Renal pelvis (tissue), 4 donors: ENCODE measurements around the gene CMC1. TPM values are rescaled to one million over a fixed set of nuclear protein-coding genes. Genes with fewer than 3 reads are reported as not detected.

Source experiments
- DNase-seq: peaks from one replicate; pipeline ENCODE4 v3.0.0-alpha.2; 2013
- polyA plus RNA-seq, 3 donors: library from polyadenylated mRNA; unstranded; fragments of 120-200 nt; gene quantifications; one replicate each; pipeline ENCODE4 v1.2.1, GENCODE V29; 2013; ENCODE audit not compliant: insufficient read length in 3 of 3

Gene CMC1
- polyA plus RNA-seq, 3 donors, result 28.0 to 32.8 (median 31.9) TPM

- DNase-seq, result no peak
Observed at GRCh38 chr3:28294667-28295413, 53.4 kb downstream of the CMC1 start.

- peak; percentile 8 for DNase-seq
Observed at GRCh38 chr3:28295898-28296490, 54.6 kb downstream of the CMC1 start.

GRCh38 chr3:28299705-28300104, 58.3 kb downstream of the CMC1 start:
- DNase-seq, result no peak

DNA sequence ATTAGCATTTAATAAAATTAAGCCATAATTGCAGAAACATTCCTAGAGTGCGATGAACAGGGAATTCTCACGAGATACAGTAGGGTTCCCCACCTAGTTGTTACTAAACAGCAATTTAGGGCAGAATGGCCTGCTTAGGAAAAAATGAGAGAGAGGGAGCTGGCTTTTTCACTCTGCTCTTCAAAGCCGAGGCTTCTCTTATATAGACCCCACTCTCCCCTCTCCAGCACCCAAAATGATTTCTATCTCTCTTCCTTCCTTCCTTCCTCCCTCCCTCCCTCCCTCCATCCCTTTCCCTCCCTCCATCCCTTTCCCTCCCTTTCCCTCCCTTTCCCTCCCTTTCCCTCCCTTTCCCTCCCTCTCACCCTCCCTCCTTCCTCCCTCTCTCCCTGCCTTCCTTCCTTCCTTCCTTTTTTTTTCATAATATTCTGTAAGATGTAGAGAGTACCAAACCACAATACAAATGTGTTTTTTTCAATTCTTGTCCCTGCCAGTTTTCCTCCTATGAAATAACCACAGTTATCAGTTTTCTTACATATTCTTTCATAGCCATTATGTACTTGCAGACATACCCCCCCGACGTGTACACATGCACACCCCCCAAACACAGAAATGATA, 59.0 kb downstream of the CMC1 start:
- DNase-seq, result no peak

DNA sequence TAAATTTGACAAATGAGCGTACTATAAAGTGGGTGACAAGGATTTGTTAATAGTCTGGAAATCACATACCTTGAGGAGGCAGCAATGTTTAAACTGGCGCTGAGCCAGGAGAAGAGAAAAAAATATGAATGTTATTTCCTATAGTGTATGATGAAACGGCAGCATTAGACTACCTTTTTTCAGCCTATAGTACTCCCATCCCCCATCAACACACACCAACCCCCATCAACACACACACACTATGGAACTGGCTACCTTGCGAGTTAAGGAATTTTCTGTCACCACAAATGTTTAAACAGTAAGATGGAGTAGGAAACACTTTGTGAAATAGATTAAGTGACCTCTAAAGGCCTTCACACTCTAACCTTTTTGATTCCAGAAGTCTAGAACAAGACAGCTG, 60.3 kb downstream of the CMC1 start:
- no peak for DNase-seq

DNA sequence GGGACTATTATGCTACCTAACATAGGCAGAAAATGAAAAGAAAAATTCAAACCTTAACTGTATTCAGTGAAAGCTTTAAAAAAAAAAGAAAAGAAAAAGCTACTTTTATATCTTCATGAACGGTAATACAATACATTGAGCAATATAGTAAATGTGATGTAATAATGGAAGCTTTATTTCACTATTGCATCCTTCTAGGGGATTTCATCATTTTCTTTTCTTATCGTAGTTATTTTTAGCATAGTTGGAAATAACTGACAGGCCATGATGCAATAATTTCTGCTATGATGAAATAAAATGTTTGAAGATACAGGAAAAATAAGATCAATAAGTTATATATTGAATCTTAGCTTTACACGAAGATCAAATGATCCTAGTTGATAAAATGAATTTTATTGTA, 66.8 kb downstream of the CMC1 start:
- no peak for DNase-seq

DNA sequence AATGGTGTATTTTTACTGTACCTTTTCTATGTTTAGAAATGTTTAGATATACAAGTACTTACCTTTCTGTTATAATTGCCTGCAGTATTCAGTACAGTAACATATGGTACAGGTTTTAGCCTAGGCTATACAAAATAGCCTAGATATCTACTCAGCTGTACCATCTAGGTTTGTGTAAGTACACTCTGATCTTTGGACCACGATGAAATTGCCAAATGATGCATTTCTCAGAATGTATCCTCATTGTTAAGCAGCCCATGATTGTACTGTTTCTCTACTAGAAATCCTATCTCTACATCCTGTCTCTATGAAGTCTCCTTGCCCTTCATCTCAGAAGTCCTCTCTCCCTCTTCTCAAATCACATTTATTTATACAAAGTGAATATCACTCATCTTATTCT, 74.3 kb downstream of the CMC1 start:
- DNase-seq, result no peak

DNA sequence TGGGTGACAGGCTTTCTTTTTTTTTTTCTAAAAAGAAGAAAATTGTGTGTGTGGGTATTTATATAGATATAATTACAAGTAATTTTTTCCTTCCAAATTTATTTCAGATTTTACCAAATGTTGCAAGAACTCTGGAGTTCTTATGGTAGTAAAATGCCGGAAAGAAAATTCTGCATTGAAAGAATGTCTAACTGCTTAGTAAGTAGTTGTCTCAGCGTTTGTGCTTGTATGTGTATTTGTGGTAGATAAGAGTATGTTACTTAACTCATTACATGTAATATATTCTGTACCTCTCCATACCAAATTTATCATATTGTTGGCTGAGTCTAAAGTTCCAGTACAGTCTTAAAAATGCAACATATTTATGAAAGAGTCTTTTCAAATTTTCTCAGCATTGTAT, 74.8 kb downstream of the CMC1 start:
- no peak for DNase-seq

GRCh38 chr3:28317438-28318022, 76.1 kb downstream of the CMC1 start:
- no peak for DNase-seq

GRCh38 chr3:28320981-28321380, 79.6 kb downstream of the CMC1 start:
- no peak for DNase-seq

- DNase-seq, result no peak
Observed at GRCh38 chr3:28322464-28322863, 81.0 kb downstream of the CMC1 start.

DNA sequence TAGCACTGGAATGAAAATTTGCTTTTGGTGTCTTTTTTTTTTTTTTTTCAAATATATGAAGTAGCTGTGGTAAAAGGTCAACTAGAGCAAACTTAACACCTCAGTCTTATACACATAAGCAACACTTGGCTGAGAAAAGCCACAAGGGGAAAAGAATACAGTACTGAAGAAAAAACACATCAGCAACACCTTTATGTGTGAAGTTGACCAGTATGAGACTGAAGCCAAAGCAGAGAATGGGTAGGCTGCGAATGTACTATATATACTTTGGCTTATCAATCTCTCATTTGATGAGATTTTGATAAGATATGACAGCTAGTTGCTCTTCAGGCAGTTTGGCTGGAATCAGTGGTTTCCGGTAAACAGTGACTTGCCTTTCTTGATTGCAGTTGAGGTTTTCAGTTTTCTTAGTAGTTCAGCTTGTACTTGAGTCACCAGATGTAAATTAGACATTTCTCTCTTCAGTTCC, 85.1 kb downstream of the CMC1 start:
- no peak for DNase-seq

DNA sequence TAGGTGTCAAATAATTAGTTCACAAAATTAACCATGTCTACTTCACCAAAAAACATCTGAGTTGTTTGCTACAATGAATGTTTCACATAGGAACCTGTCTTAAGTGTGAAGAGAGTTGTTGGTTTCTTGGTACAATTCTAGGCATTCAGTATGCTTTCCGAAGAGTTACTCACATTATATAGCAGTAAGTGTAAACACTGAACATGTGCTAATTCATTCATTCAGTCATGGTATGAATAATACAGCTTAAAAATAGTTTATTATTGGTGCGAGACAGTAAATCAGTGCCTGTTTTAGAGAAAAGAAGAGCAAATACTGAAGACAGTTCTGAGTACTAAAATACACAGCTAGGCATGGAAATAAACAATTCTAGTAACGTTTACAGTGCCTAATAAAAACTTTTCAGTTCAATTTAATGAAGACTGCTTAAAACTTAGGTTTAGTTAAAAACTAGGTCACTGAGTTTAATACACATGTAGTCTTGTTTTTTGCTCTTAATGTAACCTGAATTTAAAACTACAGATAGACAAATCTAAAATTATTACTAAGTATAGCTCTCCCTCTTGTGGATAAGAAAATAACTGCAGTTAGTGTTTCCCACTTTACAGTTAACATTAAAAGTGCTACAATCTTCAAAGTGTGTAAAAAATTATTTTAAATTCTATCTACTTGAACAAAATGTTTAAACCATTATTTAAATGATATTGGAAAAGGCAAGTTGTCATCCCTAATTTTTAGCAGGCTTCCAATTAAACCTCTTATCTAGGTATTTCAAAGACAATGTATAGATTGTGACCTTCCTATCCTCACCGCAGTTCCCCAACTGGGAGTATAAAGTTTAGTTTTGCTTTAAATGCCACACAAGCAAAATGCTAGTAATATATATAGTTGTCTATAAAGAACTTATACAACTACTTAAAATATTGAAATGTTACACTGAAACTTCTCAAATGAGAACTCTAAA, 87.1 kb downstream of the CMC1 start:
- peak; percentile 31 for DNase-seq

DNA sequence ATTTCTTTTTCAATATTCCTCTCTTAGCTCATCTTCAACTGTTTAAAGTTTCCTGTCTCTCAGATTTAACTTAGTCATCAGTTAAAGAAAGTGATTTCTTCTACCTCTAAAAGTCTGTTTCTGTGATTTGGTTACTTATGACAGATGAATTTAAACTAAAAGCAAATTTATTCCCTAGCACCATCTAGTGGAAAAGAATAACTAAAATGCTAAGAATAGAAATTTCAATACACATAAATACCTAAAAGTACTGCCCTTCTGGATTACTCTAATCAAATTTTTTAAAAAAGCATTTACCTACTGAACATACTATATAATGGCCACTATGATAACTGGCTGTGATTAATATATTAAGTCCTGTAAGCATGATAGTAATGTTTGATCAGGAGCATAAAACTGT, 93.1 kb downstream of the CMC1 start:
- no peak for DNase-seq

DNA sequence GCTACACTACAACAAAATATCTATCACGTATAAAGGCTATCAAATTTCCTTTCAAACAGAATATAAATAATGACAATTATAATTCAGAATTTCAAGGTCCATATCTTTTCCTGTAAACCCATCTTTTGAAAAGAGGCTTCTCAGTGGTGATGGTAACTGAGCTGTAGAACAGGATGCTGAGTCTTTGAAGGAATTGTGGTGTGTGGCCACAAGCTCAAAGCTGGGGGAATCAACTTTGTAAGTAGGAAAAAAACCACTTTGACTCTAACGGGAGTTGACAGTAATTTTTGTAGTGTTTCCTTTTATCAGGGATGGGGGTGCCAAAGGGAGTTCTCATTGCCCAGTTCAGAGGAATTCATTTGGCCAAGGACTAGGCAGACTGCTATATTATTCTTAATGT, 93.8 kb downstream of the CMC1 start:
- DNase-seq, result no peak

DNA sequence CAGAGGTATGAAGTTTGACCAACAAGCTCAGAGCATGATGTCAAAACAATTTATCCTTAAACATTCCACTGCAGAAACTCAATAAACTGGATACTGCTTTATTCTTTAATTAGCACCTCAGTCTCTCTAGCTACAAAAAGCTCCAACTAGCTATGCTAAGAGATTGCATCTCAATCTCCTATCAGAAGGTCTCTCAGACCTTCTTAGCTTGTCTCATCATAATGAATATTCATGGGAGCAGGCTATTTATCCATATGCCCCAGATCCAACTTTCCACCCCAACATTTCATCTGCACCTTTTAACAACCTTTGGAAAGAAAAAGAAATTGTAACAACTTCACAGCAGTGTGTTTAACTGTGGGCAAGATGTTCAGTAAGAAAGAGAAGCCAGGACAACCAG, 95.8 kb downstream of the CMC1 start:
- DNase-seq, result no peak

- no peak for DNase-seq
Observed at GRCh38 chr3:28343144-28343543, 101.7 kb downstream of the CMC1 start.

GRCh38 chr3:28345690-28346089, 104.3 kb downstream of the CMC1 start:
- DNase-seq, result no peak

- no peak for DNase-seq
Observed at GRCh38 chr3:28347374-28348264, 106.2 kb downstream of the CMC1 start.

GRCh38 chr3:28348265-28348628, 106.8 kb downstream of the CMC1 start:
- no peak for DNase-seq
